ENCODE results near the gene ABHD1.

The ABHD1 gene

GRCh38 chr2:27138111-27138510 lies 14.5 kb downstream of the ABHD1 start:
- no peak for DNase-seq

GRCh38 chr2:27139310-27139709 lies 15.7 kb downstream of the ABHD1 start, which contains the start of gene PRR30:
Gene PRR30, minus strand, starts transcription at chr2:27139410. Its CDS starts 1,081 bp downstream, at chr2:27138329.
- no peak for DNase-seq

GRCh38 chr2:27143285-27143684 lies 19.7 kb downstream of the ABHD1 start:
- DNase-seq, result no peak

GRCh38 chr2:27145682-27146081 lies 22.1 kb downstream of the ABHD1 start:
- DNase-seq, result no peak

- no peak for DNase-seq
These were observed 24.3 kb downstream of the ABHD1 start for GRCh38 chr2:27147935-27148334.

GRCh38 chr2:27148801-27149439 lies 25.3 kb downstream of the ABHD1 start, which contains the start of gene TCF23:
Gene TCF23, plus strand, starts transcription at chr2:27149004. Its CDS starts 130 bp downstream, at chr2:27149134.
- no peak for DNase-seq

GRCh38 chr2:27149570-27150405 lies 26.2 kb downstream of the ABHD1 start:
- DNase-seq, result no peak

- DNase-seq, result no peak
These were observed 27.1 kb downstream of the ABHD1 start for GRCh38 chr2:27150639-27151230.

- DNase-seq, result no peak
These were observed 28.6 kb downstream of the ABHD1 start for GRCh38 chr2:27152102-27152795.

GRCh38 chr2:27152796-27153464 lies 29.3 kb downstream of the ABHD1 start:
- no peak for DNase-seq

GRCh38 chr2:27154488-27154887 lies 30.9 kb downstream of the ABHD1 start:
- no peak for DNase-seq

GRCh38 chr2:27155069-27155520 lies 31.5 kb downstream of the ABHD1 start:
- DNase-seq, result no peak

GRCh38 chr2:27158468-27158867 lies 34.9 kb downstream of the ABHD1 start:
- DNase-seq, result no peak

GRCh38 chr2:27159271-27159670 lies 35.7 kb downstream of the ABHD1 start:
- no peak for DNase-seq

- DNase-seq, result no peak
These were observed 36.6 kb downstream of the ABHD1 start for GRCh38 chr2:27160191-27160590.

- no peak for DNase-seq
These were observed 38.8 kb downstream of the ABHD1 start for GRCh38 chr2:27162151-27163121.

- DNase-seq, result no peak
These were observed 41.5 kb downstream of the ABHD1 start for GRCh38 chr2:27164960-27165763.

- no peak for DNase-seq
These were observed 47.1 kb downstream of the ABHD1 start for GRCh38 chr2:27170581-27171337.

GRCh38 chr2:27171351-27171848 lies 47.8 kb downstream of the ABHD1 start:
- DNase-seq, result no peak

Measured in NCI-H1105 (cell line).